A549 (cell line): ENCODE data around the gene OR6B1.

Experiments used
- CEBPB ChIP-seq, 2 experiments: fragments of >200 bp in 1 of 2; sonication (Bioruptor Twin) in 1 of 2; formaldehyde crosslinking in 1 of 2; IDR thresholded peaks; 2 replicates each; pipeline ENCODE4 v1.6.1; 2012 to 2016
- CHD2 ChIP-seq: fragments of 150-350 bp; IDR thresholded peaks from 2 replicates; pipeline ENCODE4 v1.6.1; 2014; ENCODE audit warnings: low read length; ENCODE audit not compliant: partially characterized antibody
- CTCF ChIP-seq: fragments of >200 bp; sonication (Bioruptor Twin); formaldehyde crosslinking; IDR thresholded peaks from 3 replicates; pipeline ENCODE4 v1.5.1; 2016
- EHMT2 ChIP-seq: fragments of 200-600 bp; sonication (generic); IDR thresholded peaks from 2 replicates; pipeline ENCODE4 v1.6.1; 2016; ENCODE audit warnings: antibody characterized with exemption, low read depth, mild to moderate bottlenecking, moderate library complexity
- MAFK ChIP-seq: fragments of 450-650 bp; IDR thresholded peaks from 2 replicates; pipeline ENCODE4 v1.6.1; 2014; ENCODE audit not compliant: partially characterized antibody
- POLR2A ChIP-seq: IDR thresholded peaks from 2 replicates; pipeline ENCODE4 v1.6.1; 2012; ENCODE audit warnings: mild to moderate bottlenecking, low read length
- POLR2AphosphoS2 ChIP-seq: conservative IDR thresholded peaks from 2 replicates; pipeline ENCODE4 v1.6.1; 2012; ENCODE audit warnings: low read length, improper control_type of control experiment, inconsistent platforms
- TF ChIP-seq, protein P1 (sequence below): fragments of 450-650 bp; IDR thresholded peaks from 2 replicates; pipeline ENCODE4 v1.6.1; 2014; ENCODE audit warnings: antibody characterized with exemption

- TF ChIP-seq CTCF, result no peak
- TF ChIP-seq EHMT2, result no peak
- no peak for TF ChIP-seq MAFK
- no peak for TF ChIP-seq POLR2A
- TF ChIP-seq POLR2AphosphoS2, result no peak
- TF ChIP-seq CEBPB (IDR thresholded peaks at IDR 0.05), result no peak
- TF ChIP-seq, protein P1, sequence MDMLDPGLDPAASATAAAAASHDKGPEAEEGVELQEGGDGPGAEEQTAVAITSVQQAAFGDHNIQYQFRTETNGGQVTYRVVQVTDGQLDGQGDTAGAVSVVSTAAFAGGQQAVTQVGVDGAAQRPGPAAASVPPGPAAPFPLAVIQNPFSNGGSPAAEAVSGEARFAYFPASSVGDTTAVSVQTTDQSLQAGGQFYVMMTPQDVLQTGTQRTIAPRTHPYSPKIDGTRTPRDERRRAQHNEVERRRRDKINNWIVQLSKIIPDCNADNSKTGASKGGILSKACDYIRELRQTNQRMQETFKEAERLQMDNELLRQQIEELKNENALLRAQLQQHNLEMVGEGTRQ, result no peak
- no peak for TF ChIP-seq CHD2
Observed at GRCh38 chr7:144024213-144024612, 24.1 kb downstream of the OR6B1 start.
